Measurements from ENCODE around the gene MVD.
"Not testable (repeated sequence)": the region's sequence is repeated elsewhere in the genome, so short reads cannot be mapped to it uniquely, and the experiment has no call there.

MVD gene

DNA sequence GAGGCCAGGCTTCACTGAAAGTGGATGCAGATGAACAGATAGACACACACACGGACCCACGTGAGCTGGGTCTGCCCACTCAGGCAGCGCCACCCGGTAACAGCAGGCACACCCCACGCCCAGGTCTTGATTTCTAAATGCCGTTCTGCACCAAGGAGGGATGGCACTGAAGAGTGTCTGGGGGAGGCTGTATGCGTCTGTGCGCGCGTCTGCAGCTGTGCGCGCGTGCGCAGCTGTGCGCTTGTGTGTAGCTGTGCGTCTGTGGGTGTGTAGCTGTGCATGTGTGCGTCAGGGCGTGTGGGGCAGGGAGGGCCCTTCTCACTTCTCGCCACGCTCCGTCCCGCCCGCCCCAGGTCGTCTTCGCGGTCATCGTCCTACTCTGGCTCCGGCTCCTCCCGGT is 40.0 kb downstream of the MVD start:
- FAIRE-seq, result no peak

- FAIRE-seq, result no peak
Measured at GRCh38 chr16:88622125-88622524, 40.8 kb downstream of the MVD start.

DNA sequence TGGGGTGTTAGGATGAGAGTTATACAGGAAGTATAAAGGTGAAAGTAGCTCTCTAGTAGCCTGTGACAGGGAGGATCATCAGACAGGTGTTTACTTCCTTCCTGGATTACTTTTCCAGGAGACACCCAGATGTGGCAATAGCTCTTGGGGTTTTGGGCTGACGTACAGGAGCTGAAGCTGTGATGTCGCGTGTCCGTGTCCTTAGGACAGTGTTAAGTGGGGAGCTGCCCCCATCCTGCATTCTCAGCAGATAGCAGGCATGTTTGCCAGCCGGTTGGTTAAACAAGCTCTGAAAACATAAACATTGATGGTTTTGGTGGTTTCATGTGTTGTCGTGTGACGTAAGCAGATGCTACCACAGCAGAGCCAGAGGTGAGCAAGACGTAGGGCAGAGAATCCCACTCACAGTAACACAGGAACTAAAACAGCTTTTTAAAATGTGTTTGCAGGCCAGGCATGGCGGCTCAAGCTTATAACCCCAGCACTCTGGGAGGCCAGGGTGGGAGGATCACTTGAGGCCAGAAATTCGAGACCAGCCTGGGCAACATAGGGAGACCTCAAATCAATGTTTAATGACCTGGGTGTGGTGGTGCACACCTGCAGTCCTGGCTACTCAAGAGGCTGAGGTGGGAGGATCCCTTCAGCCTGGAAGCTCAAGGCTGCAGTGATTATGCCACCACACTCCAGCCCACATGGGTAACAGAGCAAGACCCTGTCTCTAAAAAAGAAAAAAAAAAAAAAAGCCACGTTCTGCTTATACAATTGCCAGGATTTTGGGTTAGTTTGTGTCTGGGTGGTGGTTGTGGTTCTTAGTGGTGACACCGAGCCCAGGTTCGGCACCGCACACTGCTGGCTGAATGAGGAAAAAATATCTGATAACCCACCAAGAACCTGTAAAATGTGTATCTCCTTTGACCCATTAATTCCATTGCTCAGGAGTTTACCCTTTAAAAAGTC is 42.8 kb downstream of the MVD start:
- FAIRE-seq, result no peak

GRCh38 chr16:88618956-88619667 is 43.8 kb downstream of the MVD start:
- FAIRE-seq, result no peak

GRCh38 chr16:88618182-88618955 is 44.5 kb downstream of the MVD start:
- FAIRE-seq, result no peak

GRCh38 chr16:88617268-88618031 is 45.4 kb downstream of the MVD start:
- no peak for FAIRE-seq

GRCh38 chr16:88616736-88617135 is 46.2 kb downstream of the MVD start:
- no peak for FAIRE-seq

DNA sequence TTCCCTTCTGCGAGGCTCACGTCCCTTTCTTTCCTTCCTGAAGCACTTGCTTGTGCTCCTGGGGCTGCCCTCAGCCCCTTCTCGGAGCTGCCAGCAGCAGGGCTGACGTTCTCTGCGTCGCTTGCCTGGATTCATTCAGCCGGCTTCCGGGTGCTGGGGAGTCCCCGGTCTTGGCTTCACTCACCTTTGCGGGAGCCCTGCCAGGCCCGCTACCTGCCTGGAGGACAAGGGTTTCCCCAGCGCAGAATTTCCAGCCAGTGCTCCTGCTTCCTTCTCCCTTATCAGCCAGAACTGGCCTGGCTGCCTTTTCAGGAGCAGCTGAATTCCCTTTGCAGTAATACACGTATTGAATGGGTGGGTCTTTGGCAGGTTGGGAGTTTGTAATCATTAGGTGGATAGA is 46.6 kb downstream of the MVD start:
- no peak for FAIRE-seq

DNA sequence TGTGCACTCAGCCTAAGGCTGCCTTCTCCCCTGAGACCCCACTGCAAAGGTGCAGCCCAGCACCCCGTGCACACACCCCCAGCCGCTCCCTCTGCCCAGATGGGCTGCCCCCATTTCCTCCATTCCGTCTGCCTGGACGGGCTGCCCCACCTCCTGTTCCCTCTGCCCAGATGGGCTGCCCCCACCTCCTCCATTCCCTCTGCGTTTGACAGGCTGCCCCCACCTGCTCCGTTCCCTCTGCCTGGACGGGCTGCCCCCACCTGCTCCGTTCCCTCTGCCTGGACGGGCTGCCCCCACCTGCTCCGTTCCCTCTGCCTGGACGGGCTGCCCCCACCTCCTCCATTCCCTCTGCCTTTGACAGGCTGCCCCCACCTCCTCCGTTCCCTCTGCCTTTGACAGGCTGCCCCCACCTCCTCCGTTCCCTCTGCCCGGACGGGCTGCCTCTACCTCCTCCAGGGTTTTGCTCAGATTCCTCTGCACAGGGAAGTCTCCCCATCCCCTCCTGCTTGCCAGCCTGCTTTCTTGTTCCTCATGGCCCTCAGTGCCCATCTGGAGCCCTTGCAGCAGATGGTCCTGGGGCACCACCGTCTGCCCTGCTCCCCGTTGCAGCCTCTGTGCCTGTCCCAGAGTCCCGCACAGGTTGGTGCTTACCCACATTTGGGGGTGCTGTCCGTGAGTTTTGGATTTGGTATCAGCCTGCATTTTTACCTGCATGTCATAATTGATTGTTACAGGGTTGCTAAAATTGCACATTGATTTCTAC is 47.9 kb downstream of the MVD start:
- no peak for FAIRE-seq

DNA sequence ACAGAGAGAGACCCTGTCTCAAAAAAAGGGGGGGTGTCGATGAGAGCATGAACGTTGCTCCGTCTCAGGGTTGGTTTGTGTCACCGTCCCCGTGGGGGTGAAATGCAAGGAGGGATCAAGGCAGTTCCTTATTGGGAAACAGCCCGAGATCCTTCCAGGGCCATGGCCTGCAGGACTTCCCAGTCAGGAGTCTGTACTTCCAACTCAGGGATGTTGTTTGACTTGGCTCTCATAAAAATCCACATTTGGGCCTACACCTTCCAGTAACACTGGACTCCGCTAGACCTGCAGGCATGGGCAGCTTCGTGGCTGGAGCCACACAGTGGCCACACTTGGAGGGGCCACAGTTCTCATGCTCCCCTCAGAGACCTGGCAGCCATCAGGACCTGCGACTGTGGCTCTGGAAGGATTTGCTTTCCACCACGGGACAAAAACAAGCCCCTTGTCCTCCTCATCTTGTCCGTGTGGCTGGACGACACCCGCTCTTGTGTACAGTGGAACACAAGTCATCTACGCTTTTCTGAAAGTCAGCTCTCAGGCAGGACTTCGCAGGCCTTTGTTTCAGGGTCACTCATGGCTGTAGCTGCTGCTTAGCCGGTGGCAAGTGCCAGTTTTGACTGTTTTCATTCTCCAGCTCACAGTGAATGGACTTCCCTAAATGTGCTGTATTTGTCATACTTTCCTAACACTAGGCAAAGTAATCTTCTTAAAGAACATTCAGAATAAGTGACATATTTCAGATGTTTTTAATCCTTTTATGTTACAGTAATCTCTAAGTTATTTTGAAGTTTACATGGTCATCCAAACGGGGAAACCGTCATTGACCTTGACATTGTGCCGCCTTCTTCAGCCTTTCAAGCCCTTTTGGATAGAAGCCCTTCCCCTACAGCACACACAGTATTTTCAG is 48.7 kb downstream of the MVD start:
- FAIRE-seq, result no peak

- no peak for FAIRE-seq
Measured at GRCh38 chr16:88613293-88613692, 49.6 kb downstream of the MVD start.

DNA sequence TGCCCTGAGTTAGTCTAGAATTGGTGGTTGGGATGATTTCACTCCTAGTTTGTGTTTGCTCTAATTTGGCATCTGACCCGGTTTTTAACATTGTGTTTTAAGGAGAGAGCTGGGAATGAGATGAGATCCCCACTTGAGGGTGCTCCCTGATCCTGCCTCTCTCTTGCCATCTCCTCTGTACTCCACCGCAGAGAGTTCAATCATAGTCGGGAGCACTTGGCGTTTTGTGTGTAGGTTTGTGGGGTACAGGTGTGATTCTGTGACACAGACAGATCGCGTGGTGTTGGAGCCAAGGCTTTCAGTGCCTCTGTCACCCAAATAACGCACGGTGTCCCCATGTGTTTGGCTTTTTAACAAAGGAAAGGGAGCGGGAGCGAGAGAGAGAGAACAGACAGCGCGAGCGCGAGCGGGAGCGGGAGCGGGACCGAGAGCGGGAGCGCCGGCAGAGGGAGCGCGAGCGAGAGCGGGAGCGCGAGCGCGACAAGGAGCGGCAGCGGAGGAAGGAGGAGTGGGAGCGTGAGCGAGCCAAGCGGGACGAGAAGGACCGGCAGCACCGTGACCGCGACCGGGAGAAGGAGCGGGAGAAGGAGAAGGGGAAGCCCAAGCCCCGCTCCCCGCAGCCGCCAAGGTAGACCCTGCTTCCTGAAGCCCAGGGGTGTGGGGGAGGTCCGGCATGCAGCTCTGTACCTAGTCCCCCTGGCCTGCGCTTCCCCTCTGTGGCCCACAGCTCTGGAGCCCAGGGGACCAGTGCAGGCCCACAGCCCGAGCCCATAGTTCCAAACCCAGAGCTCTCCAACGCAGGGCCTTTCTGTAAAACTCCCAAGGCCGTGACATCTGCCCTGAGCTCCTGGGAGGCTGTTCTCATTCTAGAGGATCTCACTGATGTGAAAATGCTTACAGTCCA is 51.7 kb downstream of the MVD start:
- no peak for FAIRE-seq

GRCh38 chr16:88610080-88610479 is 52.8 kb downstream of the MVD start:
- FAIRE-seq, result no peak

GRCh38 chr16:88609426-88609825 is 53.5 kb downstream of the MVD start:
- not testable (repeated sequence) for FAIRE-seq

DNA sequence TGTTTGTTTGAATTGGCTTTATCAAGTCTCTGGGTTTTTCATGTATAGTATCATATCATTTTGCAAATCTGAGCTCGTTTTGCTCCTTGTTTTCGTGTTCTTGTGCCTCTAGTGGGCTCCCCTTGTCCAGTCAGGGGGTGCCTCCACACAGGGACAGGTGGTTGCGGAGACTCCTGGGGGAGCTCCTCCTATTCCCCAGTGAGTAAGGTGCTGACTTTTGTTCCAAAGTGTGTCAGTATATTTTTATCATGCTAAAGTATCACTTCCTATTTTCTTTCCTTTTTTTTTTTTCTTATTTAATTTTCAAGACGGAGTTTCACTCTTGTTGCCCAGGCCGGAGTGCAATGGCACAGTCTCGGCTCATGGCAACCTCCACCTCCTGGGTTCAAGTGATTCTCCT is 54.8 kb downstream of the MVD start:
- no peak for FAIRE-seq

DNA sequence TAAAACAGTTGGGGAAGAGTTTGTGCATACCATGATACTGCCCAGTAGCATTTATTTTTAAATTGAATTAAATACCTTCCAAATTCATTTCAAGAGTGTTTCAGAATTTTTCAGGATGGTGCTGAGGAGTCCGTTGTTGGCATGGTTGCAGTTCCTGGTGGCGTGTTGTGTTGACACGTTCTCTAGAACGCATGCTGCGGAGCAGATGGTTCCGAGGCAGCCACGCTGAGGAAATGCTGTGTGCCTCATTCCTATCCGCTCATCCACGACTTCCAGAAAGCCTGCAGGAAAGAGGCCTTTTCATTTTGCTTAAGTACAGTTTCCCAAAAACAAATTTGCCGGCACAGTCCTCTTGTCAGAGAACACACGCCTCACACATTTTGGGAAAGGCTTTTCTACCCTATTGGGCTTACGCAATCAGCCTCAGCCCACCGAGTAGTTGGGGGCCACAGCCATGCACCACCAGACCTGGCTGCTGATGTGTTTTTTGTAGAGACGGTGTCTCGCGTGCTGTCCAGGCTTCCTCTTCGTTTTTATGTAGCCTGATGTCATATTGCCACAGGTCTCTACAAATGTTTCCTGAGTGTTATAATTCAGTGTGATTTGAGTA is 56.6 kb downstream of the MVD start:
- FAIRE-seq, result no peak

DNA sequence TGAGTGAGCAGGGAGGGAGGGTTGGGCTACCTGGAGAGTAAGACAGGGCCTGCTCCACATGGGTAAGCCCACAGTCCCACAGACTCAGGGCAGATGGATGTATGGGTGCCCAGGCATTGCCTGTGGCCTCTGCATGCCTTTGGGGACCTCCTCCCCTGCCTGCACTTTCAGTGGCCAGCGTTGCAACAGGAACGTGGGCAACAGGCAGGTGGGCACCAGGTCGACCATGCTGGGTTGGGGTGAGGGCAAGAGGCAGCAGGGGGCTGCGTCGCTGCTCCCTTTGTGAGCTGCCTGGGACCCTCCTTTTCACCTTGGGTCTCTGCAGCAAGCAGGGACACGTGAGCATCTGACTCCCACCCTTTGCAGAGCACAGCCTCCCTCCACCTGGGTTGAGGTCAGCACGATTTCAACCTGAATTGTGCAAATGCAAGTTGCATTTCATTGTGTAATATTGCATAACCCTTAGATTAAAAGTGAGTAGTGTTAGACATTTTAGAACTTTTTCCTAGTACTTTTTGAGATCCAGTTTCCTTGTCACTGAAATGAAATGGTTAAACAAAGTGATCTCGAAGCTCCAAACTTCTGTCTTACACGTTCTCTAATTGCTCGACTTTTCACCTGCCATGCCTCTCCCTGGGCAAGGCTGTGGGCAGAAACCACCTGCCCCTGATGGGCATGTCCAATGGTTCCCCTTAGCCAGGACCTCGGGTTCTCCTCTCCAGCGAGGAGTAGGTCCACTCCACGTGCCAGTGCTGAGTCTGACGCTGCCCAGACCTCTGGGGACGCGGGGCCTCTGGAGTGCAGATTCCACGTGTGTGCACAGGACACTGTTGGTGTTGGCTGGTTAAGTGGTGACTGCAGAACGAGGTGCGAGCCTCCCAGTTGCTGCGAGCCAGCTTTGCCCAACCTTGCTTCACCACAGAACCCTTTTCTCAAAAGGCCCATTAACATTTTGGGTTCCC is 57.4 kb downstream of the MVD start:
- FAIRE-seq, result no peak

GRCh38 chr16:88602091-88602490 is 60.8 kb downstream of the MVD start:
- FAIRE-seq, result no peak

Data from colon (tissue), 2 donors.